GM13977 (cell line): Measurements from ENCODE around the gene KIF20B.
"Not testable (repeated sequence)": the region's sequence is repeated elsewhere in the genome, so short reads cannot be mapped to it uniquely, and the experiment has no call there.

Source experiments
- DNase-seq: peaks from one replicate; pipeline ENCODE4 v3.0.0; 2012; ENCODE audit warnings: low spot score
- CTCF ChIP-seq: IDR thresholded peaks from 2 replicates; pipeline ENCODE4 v1.5.1; 2012; ENCODE audit warnings: mild to moderate bottlenecking, control low read depth; ENCODE audit not compliant: insufficient read depth; ENCODE audit errors: extremely low read depth, missing control alignments
- in situ Hi-C: fragments of 300-500 bp; cut with MboI; formaldehyde crosslinking; loops from one replicate; pipeline ENCODE4 v1.12.0; 2022; ENCODE audit warnings: low sequenced_read_pairs, low pct_unique_long_range_greater_than_20kb, mixed read lengths, inconsistent platforms; ENCODE audit not compliant: unreplicated experiment

KIF20B gene

GRCh38 chr10:89759531-89759930 lies 58.1 kb downstream of the KIF20B start:
- TF ChIP-seq CTCF, result no peak
- in situ Hi-C loops, result no loop called here
- DNase-seq, result no peak

DNA sequence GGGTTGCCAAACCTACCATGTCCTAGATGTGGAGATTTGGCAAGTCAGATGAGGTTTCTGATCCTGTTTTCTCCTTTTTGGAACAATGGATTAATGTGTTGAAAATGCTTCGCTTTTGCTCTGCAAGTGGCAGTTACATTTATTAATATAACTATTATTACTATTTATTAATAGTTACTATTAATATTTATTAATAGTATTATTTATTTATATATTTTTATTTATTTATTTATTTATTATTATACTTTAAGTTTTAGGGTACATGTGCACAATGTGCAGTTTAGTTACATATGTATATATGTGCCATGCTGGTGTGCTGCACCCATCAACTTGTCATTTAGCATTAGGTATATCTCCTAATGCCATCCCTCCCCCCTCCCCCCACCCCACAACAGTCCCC lies 62.3 kb downstream of the KIF20B start:
- DNase-seq, in situ Hi-C loops: not testable (repeated sequence)

- DNase-seq, result no peak
- no peak for TF ChIP-seq CTCF
- in situ Hi-C loops, result no loop called here
Observed at GRCh38 chr10:89771684-89772083, 70.3 kb downstream of the KIF20B start.

- no peak for DNase-seq
- in situ Hi-C loops, result no loop called here
- TF ChIP-seq CTCF, result no peak
Observed at GRCh38 chr10:89773081-89773480, 71.7 kb downstream of the KIF20B start.

GRCh38 chr10:89776665-89777064 lies 75.3 kb downstream of the KIF20B start:
- in situ Hi-C loops, result loop anchor here (25.0 kb wide), 2 partner anchors 811 to 1086 kb away; partner anchors contain the start of genes HTR7 and RPP30
- TF ChIP-seq CTCF, result no peak
- DNase-seq, result no peak

DNA sequence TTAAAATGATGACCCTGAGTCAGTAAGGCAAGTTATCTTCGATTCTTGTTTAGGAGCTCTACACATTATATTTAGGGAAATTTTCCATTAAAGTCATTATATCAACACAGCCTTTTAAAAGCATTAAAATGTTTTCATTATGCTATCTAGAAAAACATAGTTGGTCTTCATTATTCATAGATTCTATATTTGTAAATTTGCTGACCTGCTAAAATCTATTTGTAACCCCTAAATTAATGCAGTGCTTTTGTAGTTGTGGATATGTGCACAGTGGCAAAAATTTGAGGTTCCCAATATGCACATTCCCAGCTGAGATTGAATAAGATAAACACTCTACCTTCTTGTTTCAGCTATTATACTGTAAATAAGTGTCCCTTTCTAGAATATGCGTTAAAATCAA lies 81.1 kb downstream of the KIF20B start:
- no peak for TF ChIP-seq CTCF
- in situ Hi-C loops, result loop anchor here (25.0 kb wide), 2 partner anchors 805 to 1080 kb away; partner anchors contain the start of genes HTR7 and RPP30
- no peak for DNase-seq

GRCh38 chr10:89783406-89783805 lies 82.0 kb downstream of the KIF20B start:
- no peak for TF ChIP-seq CTCF
- in situ Hi-C loops, result loop anchor here (25.0 kb wide), 2 partner anchors 804 to 1079 kb away; partner anchors contain the start of genes HTR7 and RPP30
- no peak for DNase-seq
